Activated B cell treated with CpG ODN at 0.5 μM for 24 hours (primary cell): Measurements from ENCODE around the gene FHOD3. TPM values are rescaled to one million over a fixed set of nuclear protein-coding genes. Genes with fewer than 3 reads are reported as not detected.

Experiments used
- ATAC-seq: fragments of 200-7000 bp; cut with Tn5 transposase; one replicate; pipeline ENCODE4 v1.10.0; 2021; ENCODE audit warnings: low read depth, mild to moderate bottlenecking, moderate library complexity
- CTCF ChIA-PET: fragments of 350-600 bp; sonication (Branson Sonifier 250); formaldehyde crosslinking; loops from one replicate; lab custom pipeline; 2021; ENCODE audit warnings: antibody characterized with exemption; lab: Charles Lee
- POLR2A ChIA-PET: fragments of 350-600 bp; sonication (Branson Sonifier 250); formaldehyde crosslinking; loops from one replicate; lab custom pipeline; 2021; ENCODE audit warnings: antibody characterized with exemption; lab: Charles Lee
- DNase-seq: peaks from one replicate; pipeline ENCODE4 v3.0.0; 2022
- H3K27ac Mint-ChIP-seq: one replicate; pipeline ENCODE4 v1.8.0; 2020; ENCODE audit warnings: mixed read lengths
- H3K27me3 Mint-ChIP-seq: one replicate; pipeline ENCODE4 v1.8.0; 2021; ENCODE audit warnings: mixed read lengths
- H3K36me3 Mint-ChIP-seq: one replicate; pipeline ENCODE4 v1.8.0; 2021; ENCODE audit warnings: low read depth, mixed read lengths
- H3K4me1 Mint-ChIP-seq: one replicate; pipeline ENCODE4 v1.8.0; 2021; ENCODE audit warnings: mixed read lengths
- H3K4me3 Mint-ChIP-seq: one replicate; pipeline ENCODE4 v1.8.0; 2020; ENCODE audit warnings: mild to moderate bottlenecking, mixed read lengths
- H3K9me3 Mint-ChIP-seq: one replicate; pipeline ENCODE4 v1.8.0; 2020; ENCODE audit warnings: mixed read lengths
- intact Hi-C: fragments of 100-400 bp; cut with micrococcal nuclease; formaldehyde crosslinking; loops from one replicate; pipeline ENCODE4 v1.15.1; 2024
- total RNA-seq: library from RNA; stranded (reverse); gene quantifications from 2 replicates; pipeline ENCODE4 v1.2.3, GENCODE V29; 2022
- TF ChIP-seq, protein P1 (sequence below): fragments of 200-600 bp; IDR thresholded peaks from one replicate; pipeline ENCODE4 v1.8.0; 2022; ENCODE audit warnings: antibody characterized with exemption, mild to moderate bottlenecking

FHOD3 gene
- total RNA-seq, 1 donor from 2014 or later, result not detected

DNA sequence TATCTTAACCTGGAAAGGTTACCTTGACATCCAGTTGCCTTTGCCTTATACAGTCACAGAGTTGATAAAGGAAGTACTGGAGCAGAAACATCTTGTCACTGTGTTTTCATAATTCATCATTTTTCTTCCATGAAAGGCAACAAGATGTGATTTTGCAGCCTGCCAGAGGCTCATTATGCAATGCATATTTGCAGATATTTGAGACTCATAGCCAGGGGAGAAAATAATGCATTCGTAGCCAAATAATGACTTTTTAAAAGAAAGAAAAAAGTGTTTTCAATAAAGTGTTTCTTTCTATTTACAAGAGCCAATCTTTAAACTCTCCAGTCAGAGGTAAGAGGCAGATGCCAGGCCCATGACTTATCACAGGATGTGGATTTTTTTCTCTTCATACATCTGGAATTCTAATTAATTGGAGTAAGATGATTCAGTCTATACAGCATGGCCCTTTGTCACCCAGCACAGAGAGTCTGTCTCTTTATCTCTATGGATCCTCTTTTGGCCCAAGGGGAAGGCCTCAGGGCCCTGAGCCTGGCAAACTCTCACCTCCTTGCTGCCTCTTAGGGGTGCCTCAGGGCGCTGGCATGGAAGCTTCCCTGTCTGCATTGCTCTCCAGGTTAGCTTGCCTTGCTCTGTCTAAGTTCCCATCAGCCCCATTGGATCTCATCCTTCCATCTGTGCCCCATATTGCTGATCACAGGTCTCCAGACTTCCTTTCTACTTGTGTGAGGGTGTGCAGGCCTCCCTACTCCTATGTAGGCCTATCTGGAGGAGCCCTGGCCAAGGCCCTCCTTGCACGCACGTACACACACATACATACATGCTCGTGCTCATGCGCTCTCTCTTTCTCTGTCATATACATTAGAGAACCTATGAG, 283.6 kb downstream of the FHOD3 start:
- DNase-seq (no peak), ATAC-seq (no peak)
- ChIA-PET POLR2A (no interaction called here), CTCF (no interaction called here)
- H3K27me3 Mint-ChIP-seq, result peaks cover 3% of the 10 kb centered on the region
- intact Hi-C loops, result no loop called here
- TF ChIP-seq, protein P1, sequence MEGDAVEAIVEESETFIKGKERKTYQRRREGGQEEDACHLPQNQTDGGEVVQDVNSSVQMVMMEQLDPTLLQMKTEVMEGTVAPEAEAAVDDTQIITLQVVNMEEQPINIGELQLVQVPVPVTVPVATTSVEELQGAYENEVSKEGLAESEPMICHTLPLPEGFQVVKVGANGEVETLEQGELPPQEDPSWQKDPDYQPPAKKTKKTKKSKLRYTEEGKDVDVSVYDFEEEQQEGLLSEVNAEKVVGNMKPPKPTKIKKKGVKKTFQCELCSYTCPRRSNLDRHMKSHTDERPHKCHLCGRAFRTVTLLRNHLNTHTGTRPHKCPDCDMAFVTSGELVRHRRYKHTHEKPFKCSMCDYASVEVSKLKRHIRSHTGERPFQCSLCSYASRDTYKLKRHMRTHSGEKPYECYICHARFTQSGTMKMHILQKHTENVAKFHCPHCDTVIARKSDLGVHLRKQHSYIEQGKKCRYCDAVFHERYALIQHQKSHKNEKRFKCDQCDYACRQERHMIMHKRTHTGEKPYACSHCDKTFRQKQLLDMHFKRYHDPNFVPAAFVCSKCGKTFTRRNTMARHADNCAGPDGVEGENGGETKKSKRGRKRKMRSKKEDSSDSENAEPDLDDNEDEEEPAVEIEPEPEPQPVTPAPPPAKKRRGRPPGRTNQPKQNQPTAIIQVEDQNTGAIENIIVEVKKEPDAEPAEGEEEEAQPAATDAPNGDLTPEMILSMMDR, result no peak
- H3K36me3 Mint-ChIP-seq, result no peaks in the 10 kb centered on the region
- no peak overlapping the region for H3K27ac Mint-ChIP-seq
- no peaks in the 10 kb centered on the region for H3K9me3 Mint-ChIP-seq
- H3K4me1 Mint-ChIP-seq, result no peaks in the 10 kb centered on the region
- H3K4me3 Mint-ChIP-seq, result no peak overlapping the region

DNA sequence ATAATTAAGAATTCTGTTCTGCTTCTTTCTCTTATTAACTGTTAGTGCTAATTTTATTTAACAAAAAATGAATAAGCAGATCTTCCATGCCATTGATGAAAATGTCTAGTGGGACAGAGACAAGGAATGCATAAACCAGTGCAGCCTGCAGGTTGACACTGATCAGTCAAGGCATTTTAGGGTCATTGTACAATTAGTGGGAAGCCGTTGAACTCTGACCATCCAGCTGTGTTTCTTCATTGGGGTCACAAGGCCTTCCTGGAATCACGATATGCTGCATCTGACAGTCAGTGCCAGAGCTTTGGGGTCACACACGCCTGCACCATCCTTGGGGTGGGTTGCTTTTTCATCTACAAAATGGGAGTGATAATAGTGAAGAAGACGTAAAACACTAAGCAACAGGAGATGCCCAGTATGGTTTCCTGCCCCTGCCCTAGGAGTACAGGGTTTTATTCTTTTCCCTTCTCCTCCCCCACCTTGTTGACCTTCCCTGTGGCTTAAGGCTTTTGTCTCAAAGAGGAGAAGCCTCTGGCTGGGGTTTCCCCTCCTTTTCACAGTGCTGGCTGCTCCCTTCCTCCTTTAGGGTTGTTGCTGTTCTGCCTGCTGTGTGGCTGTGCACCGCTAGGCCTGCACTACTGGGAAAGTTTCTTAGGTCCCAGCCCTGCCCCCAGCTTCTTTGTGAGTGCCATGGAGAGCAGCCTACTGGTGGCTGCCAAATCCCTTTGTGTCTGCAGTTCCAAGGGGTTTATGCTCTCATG, 285.7 kb downstream of the FHOD3 start:
- intact Hi-C loops, result no loop called here
- ATAC-seq, result no peak

DNA sequence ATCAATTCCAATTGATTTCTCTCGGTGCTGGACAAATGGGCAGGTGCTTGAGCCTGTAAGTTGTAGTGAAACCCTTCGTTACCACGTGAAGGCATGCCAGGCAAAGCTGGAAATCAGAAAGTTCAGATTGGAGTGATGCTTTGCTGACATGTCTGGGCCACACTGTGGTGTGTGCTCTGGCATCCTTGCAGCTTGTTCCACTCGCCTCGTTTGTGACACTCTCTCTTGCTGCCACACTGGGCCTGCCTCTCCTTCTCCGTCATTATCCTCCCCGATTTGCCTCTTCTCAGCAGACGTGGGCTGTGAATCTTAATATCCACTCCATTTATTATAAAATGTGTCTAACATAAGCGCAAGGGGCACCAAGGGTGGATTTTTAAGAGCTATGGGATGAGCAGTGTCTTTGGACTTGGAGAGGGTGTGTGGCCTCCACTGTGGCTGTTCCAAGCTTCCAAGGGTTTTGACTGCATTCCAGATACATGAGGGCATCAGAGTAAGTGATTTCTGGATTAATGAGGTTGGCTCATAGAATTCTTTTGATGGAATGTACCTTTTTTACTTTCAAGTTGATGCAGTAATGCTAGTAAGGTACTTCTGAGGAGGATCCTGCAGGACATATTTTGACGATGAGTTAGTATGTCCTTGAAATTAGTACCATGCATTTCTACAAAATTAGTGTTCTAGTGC, 292.5 kb downstream of the FHOD3 start:
- POLR2A ChIA-PET, result no interaction called here

More for the DNA sequence above, 285.7 kb downstream of the FHOD3 start:
- no peak for DNase-seq
- Mint-ChIP-seq H3K9me3 (no peaks in the 10 kb centered on the region), H3K4me3 (no peak overlapping the region), H3K4me1 (no peaks in the 10 kb centered on the region), H3K27me3 (peaks cover 6% of the 10 kb centered on the region), H3K27ac (no peak overlapping the region), H3K36me3 (no peaks in the 10 kb centered on the region)
- ChIA-PET CTCF (no interaction called here), POLR2A (no interaction called here)
- TF ChIP-seq, protein P1, result no peak

DNA sequence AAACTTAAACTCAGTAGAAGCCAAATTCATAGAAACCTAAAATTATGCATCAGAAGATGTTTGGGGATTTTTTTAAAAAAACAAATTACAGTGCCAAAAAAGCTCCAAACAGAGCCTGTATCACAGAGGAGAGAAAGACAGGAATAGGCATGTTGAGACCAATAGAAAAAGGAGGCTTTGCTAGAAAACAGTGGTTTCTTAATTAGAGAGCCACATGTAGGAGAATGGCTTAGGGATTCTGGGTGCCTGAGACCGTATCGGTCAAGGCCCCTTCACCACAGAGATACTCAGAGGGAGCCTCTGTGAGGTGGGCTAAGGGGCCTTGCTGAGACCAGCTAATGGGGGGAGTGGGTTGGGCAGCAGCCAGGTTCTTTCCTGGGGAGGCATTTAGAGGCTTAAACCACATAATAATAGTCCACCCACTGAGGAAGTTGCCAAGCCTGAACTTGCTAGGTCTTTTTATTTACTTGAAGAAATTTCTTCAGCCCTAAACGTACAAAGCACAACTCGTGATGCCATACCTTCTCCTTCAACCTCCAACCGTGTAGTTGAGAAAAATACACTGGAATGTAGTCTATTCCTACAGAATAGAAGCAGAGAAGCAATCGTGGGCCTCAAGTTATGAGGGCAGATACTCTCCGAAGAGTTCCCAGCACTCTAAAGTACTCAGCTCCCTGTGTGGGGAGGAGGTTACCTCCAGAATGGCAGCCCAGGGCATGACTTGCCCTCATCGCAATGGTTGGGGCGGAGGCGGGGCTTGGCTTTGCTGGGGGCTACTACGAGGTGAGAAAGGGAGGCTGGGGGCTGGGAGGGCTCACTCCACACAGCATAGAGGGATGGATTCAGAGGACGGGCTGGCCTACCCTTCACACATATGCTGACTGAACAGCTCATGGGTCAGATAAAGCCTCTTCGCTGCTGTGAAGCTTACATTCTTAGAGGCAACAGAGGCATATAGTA, 293.4 kb downstream of the FHOD3 start:
- intact Hi-C loops, result no loop called here
- ATAC-seq (no peak), DNase-seq (no peak)
- Mint-ChIP-seq H3K27ac (no peak overlapping the region), H3K9me3 (no peaks in the 10 kb centered on the region), H3K27me3 (peaks cover 6% of the 10 kb centered on the region), H3K4me3 (no peak overlapping the region), H3K36me3 (no peaks in the 10 kb centered on the region), H3K4me1 (no peaks in the 10 kb centered on the region)
- CTCF ChIA-PET, result no interaction called here
- POLR2A ChIA-PET, result no interaction called here
- TF ChIP-seq, protein P1, result no peak

More for the DNA sequence above, 292.5 kb downstream of the FHOD3 start:
- Mint-ChIP-seq H3K27me3 (peaks cover 6% of the 10 kb centered on the region), H3K9me3 (no peaks in the 10 kb centered on the region), H3K4me3 (no peak overlapping the region), H3K36me3 (no peaks in the 10 kb centered on the region), H3K27ac (no peak overlapping the region), H3K4me1 (no peaks in the 10 kb centered on the region)
- intact Hi-C loops, result no loop called here
- CTCF ChIA-PET, result no interaction called here
- ATAC-seq, result no peak
- TF ChIP-seq, protein P1, result no peak
- DNase-seq, result no peak
